ENCODE results near the gene CHRDL2.

Gene CHRDL2

GRCh38 chr11:74710281-74710938 is 20.8 kb downstream of the CHRDL2 start:
- DNase-seq = peak; percentile 69

- no peak for DNase-seq
These were observed 22.1 kb downstream of the CHRDL2 start for GRCh38 chr11:74709175-74709574.

GRCh38 chr11:74707602-74708510 is 23.4 kb downstream of the CHRDL2 start:
- DNase-seq = no peak

GRCh38 chr11:74707182-74707581 is 24.0 kb downstream of the CHRDL2 start:
- no peak for DNase-seq

GRCh38 chr11:74703211-74703610 is 28.0 kb downstream of the CHRDL2 start:
- DNase-seq = no peak

GRCh38 chr11:74702383-74703007 is 28.7 kb downstream of the CHRDL2 start:
- peak; percentile 75 for DNase-seq

- no peak for DNase-seq
These were observed 29.9 kb downstream of the CHRDL2 start for GRCh38 chr11:74701351-74701750.

- no peak for DNase-seq
These were observed 31.4 kb downstream of the CHRDL2 start for GRCh38 chr11:74699615-74700396.

- DNase-seq = no peak
These were observed 33.5 kb downstream of the CHRDL2 start for GRCh38 chr11:74697722-74698121.

GRCh38 chr11:74696939-74697675 is 34.1 kb downstream of the CHRDL2 start:
- peak; percentile 80 for DNase-seq

- DNase-seq = no peak
These were observed 34.7 kb downstream of the CHRDL2 start for GRCh38 chr11:74696500-74696899.

- DNase-seq = no peak
These were observed 35.4 kb downstream of the CHRDL2 start for GRCh38 chr11:74695705-74696280.

GRCh38 chr11:74694136-74694930 is 36.9 kb downstream of the CHRDL2 start:
- DNase-seq = no peak

- DNase-seq = no peak
These were observed 37.7 kb downstream of the CHRDL2 start for GRCh38 chr11:74693531-74693930.

GRCh38 chr11:74691755-74692154 is 39.5 kb downstream of the CHRDL2 start:
- no peak for DNase-seq

- DNase-seq = no peak
These were observed 41.6 kb downstream of the CHRDL2 start for GRCh38 chr11:74689666-74690065.

- DNase-seq = no peak
These were observed 43.8 kb downstream of the CHRDL2 start for GRCh38 chr11:74687237-74688023.

GRCh38 chr11:74686792-74687191 is 44.4 kb downstream of the CHRDL2 start:
- DNase-seq = no peak

GRCh38 chr11:74685905-74686304 is 45.3 kb downstream of the CHRDL2 start:
- no peak for DNase-seq

GRCh38 chr11:74685338-74685737 is 45.9 kb downstream of the CHRDL2 start:
- DNase-seq = no peak
